ENCODE measurements around the gene GRB7. TPM values are rescaled to one million over a fixed set of nuclear protein-coding genes. Genes with fewer than 3 reads are reported as not detected.

The GRB7 gene
- total RNA-seq, 1 experiment from 2014 or later = 2,531 TPM

GRCh38 chr17:39705786-39706348 lies 31.9 kb upstream of the GRB7 start:
- TF ChIP-seq CTCF (IDR thresholded peaks at IDR 0.05; ENCODE audit: unreplicated experiment) = no peak
- Mint-ChIP-seq H3K36me3 (ENCODE audit: insufficient read depth, unreplicated experiment) (peaks cover 100% of the 10 kb centered on the region), H3K27me3 (ENCODE audit: unreplicated experiment) (no peaks in the 10 kb centered on the region), H3K27ac (ENCODE audit: unreplicated experiment) (peak overlapping the region; percentile 67), H3K4me1 (ENCODE audit: low read depth, unreplicated experiment) (peaks cover 91% of the 10 kb centered on the region), H3K4me3 (ENCODE audit: low read depth, unreplicated experiment) (peak overlapping the region; percentile 71), H3K9me3 (ENCODE audit: low read depth, unreplicated experiment) (no peaks in the 10 kb centered on the region)
- peak; percentile 100 for DNase-seq
- intact Hi-C loops (cut with micrococcal nuclease; ENCODE audit: unreplicated experiment) = loop anchor here (1.0 to 5.0 kb wide), 16 partner anchors 17 to 391 kb away; partner anchors contain the start of genes IKZF3, LRRC3C, MIEN1 and ORMDL3
- CTCF ChIA-PET = interaction anchor here (0.5 to 161.2 kb wide), 60 partner anchors 9 to 1193 kb away, joined by 3 to 42089 read pairs (median 4); partner anchors contain the start of genes ERBB2, FBXL20, GRB7 and GSDMA
- TSS peak; percentile 75 for BruUV-seq (replicated peaks)

- Mint-ChIP-seq H3K9me3 (ENCODE audit: low read depth, unreplicated experiment) (no peaks in the 10 kb centered on the region), H3K4me3 (ENCODE audit: low read depth, unreplicated experiment) (peak overlapping the region; percentile 71), H3K4me1 (ENCODE audit: low read depth, unreplicated experiment) (peaks cover 86% of the 10 kb centered on the region), H3K27me3 (ENCODE audit: unreplicated experiment) (no peaks in the 10 kb centered on the region), H3K27ac (ENCODE audit: unreplicated experiment) (peak overlapping the region; percentile 67), H3K36me3 (ENCODE audit: insufficient read depth, unreplicated experiment) (peaks cover 100% of the 10 kb centered on the region)
- peak; percentile 100 for DNase-seq
- no TSS peak for BruUV-seq (replicated peaks)
- intact Hi-C loops (cut with micrococcal nuclease; ENCODE audit: unreplicated experiment) = loop anchor here (1.0 to 5.0 kb wide), 16 partner anchors 18 to 391 kb away; partner anchors contain the start of genes IKZF3, LRRC3C, MIEN1 and ORMDL3
- CTCF ChIA-PET = interaction anchor here (0.5 to 161.2 kb wide), 47 partner anchors 9 to 1193 kb away, joined by 3 to 42089 read pairs (median 6); partner anchors contain the start of genes ERBB2, FBXL20, GRB7 and GSDMA
- no peak for TF ChIP-seq CTCF (IDR thresholded peaks at IDR 0.05; ENCODE audit: unreplicated experiment)
These were observed 31.4 kb upstream of the GRB7 start for GRCh38 chr17:39706383-39706782.

- CTCF ChIA-PET = interaction anchor here (0.6 to 161.2 kb wide), 36 partner anchors 8 to 792 kb away, joined by 3 to 42089 read pairs (median 10); partner anchors contain the start of genes ERBB2, FBXL20, GRB7 and GSDMA
- BruUV-seq (replicated peaks) = no TSS peak
- no peaks in the 10 kb centered on the region for H3K27me3 Mint-ChIP-seq (ENCODE audit: unreplicated experiment)
- TF ChIP-seq CTCF (IDR thresholded peaks at IDR 0.05; ENCODE audit: unreplicated experiment) = no peak
- H3K36me3 Mint-ChIP-seq (ENCODE audit: insufficient read depth, unreplicated experiment) = peaks cover 100% of the 10 kb centered on the region
- H3K4me3 Mint-ChIP-seq (ENCODE audit: low read depth, unreplicated experiment) = peak overlapping the region; percentile 71
- peak overlapping the region; percentile 67 for H3K27ac Mint-ChIP-seq (ENCODE audit: unreplicated experiment)
- intact Hi-C loops (cut with micrococcal nuclease; ENCODE audit: unreplicated experiment) = loop anchor here (1.0 to 5.0 kb wide), 17 partner anchors 8 to 390 kb away; partner anchors contain the start of genes IKZF3, LRRC3C, MIEN1 and ORMDL3
- DNase-seq = peak; percentile 100
- H3K9me3 Mint-ChIP-seq (ENCODE audit: low read depth, unreplicated experiment) = no peaks in the 10 kb centered on the region
- H3K4me1 Mint-ChIP-seq (ENCODE audit: low read depth, unreplicated experiment) = peaks cover 80% of the 10 kb centered on the region
These were observed 30.8 kb upstream of the GRB7 start for GRCh38 chr17:39706921-39707337.

GRCh38 chr17:39709319-39709997 lies 28.3 kb upstream of the GRB7 start:
- intact Hi-C loops (cut with micrococcal nuclease; ENCODE audit: unreplicated experiment) = loop anchor here (5.0 kb wide), 1 partner anchor 388 kb away; no protein-coding TSS in a partner anchor
- H3K36me3 Mint-ChIP-seq (ENCODE audit: insufficient read depth, unreplicated experiment) = peaks cover 98% of the 10 kb centered on the region
- TF ChIP-seq CTCF (IDR thresholded peaks at IDR 0.05; ENCODE audit: unreplicated experiment) = no peak
- H3K9me3 Mint-ChIP-seq (ENCODE audit: low read depth, unreplicated experiment) = no peaks in the 10 kb centered on the region
- no peaks in the 10 kb centered on the region for H3K27me3 Mint-ChIP-seq (ENCODE audit: unreplicated experiment)
- no TSS peak for BruUV-seq (replicated peaks)
- peak overlapping the region; percentile 0 for H3K4me3 Mint-ChIP-seq (ENCODE audit: low read depth, unreplicated experiment)
- H3K4me1 Mint-ChIP-seq (ENCODE audit: low read depth, unreplicated experiment) = peaks cover 55% of the 10 kb centered on the region
- DNase-seq = no peak
- peak overlapping the region; percentile 3 for H3K27ac Mint-ChIP-seq (ENCODE audit: unreplicated experiment)
- CTCF ChIA-PET = interaction anchor here (1.1 to 161.2 kb wide), 10 partner anchors 5 to 318 kb away, joined by 3 to 42089 read pairs (median 210); partner anchors contain the start of genes ERBB2, GRB7, GSDMA and GSDMB
